Stimulated activated naive CD8-positive, alpha-beta T cell treated with anti-CD3 and anti-CD28 coated beads, Interleukin-15, Interleukin-2, amounts not matched to agents 100 ng/mL and 50 ng/mL, for 24 hours (primary cell): ENCODE results near the gene AMOT.
"Not testable (repeated sequence)": the region's sequence is repeated elsewhere in the genome, so short reads cannot be mapped to it uniquely, and the experiment has no call there.

Source experiments
- H3K27ac Mint-ChIP-seq: one replicate; pipeline ENCODE4 v1.8.0; 2021; ENCODE audit warnings: mild to moderate bottlenecking, mixed read lengths
- H3K27me3 Mint-ChIP-seq: one replicate; pipeline ENCODE4 v1.8.0; 2021; ENCODE audit warnings: mixed read lengths
- H3K36me3 Mint-ChIP-seq: one replicate; pipeline ENCODE4 v1.8.0; 2021; ENCODE audit warnings: low read depth, mixed read lengths
- H3K4me1 Mint-ChIP-seq: one replicate; pipeline ENCODE4 v1.8.0; 2021; ENCODE audit warnings: low read depth, mixed read lengths
- H3K4me3 Mint-ChIP-seq: one replicate; pipeline ENCODE4 v1.8.0; 2021; ENCODE audit warnings: mild to moderate bottlenecking, mixed read lengths
- H3K9me3 Mint-ChIP-seq: one replicate; pipeline ENCODE4 v1.8.0; 2021; ENCODE audit warnings: mixed read lengths

The AMOT gene, protein sequence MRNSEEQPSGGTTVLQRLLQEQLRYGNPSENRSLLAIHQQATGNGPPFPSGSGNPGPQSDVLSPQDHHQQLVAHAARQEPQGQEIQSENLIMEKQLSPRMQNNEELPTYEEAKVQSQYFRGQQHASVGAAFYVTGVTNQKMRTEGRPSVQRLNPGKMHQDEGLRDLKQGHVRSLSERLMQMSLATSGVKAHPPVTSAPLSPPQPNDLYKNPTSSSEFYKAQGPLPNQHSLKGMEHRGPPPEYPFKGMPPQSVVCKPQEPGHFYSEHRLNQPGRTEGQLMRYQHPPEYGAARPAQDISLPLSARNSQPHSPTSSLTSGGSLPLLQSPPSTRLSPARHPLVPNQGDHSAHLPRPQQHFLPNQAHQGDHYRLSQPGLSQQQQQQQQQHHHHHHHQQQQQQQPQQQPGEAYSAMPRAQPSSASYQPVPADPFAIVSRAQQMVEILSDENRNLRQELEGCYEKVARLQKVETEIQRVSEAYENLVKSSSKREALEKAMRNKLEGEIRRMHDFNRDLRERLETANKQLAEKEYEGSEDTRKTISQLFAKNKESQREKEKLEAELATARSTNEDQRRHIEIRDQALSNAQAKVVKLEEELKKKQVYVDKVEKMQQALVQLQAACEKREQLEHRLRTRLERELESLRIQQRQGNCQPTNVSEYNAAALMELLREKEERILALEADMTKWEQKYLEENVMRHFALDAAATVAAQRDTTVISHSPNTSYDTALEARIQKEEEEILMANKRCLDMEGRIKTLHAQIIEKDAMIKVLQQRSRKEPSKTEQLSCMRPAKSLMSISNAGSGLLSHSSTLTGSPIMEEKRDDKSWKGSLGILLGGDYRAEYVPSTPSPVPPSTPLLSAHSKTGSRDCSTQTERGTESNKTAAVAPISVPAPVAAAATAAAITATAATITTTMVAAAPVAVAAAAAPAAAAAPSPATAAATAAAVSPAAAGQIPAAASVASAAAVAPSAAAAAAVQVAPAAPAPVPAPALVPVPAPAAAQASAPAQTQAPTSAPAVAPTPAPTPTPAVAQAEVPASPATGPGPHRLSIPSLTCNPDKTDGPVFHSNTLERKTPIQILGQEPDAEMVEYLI

DNA sequence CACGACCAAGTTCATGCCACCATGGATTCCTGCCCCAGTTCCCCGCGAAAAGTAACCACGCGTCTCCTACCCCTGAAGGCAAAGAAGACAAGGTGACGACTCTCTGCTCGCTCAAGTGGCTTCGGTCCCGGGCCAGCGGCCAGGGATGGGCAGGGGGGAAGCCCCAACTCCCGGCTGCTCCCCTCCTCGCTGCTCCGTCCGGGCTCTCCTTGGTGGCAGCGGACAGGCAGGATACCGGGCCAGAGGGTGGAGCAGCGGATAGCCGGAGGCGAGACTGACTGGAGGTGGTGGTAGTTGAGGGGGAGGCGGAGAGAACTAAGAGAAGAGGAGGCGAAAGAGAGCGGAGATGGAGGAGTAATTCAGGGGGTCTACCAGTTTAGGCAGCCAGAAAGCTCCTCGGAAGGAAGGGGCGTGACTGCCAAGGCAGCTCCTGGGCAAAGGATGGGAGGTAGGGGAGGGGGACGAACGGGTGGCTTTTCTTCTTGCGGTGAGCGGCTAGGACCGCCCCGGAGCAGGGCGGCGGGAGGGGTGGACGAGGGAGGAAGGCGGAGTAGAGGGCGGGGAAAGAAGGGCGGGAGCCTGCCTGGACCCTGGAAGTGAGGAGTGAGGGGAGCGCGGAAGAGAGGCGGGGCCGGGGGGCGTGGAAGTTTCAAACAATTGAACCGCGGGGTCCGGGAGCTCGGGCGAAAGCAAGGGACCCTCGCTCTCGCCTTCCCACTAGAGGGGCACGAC, at the start of gene AMOT:
Gene AMOT (minus strand): TSS at position 450 of the 732 bp plus-strand sequence. CDS start 17,705 bp downstream, outside the sequence.
- Mint-ChIP-seq H3K27ac (no peak within 1 kb of the TSS), H3K4me1 (peaks cover 14% of the 10 kb centered on the region), H3K9me3 (no peaks in the 10 kb centered on the region), H3K36me3 (no peaks in the 10 kb centered on the region), H3K4me3 (peak within 1 kb of the TSS; percentile 85), H3K27me3 (no peaks in the 10 kb centered on the region)

GRCh38 chrX:112889400-112889799, 48.8 kb upstream of the AMOT start:
- H3K4me3 Mint-ChIP-seq = no peak overlapping the region
- H3K27ac Mint-ChIP-seq = no peak overlapping the region
- no peaks in the 10 kb centered on the region for H3K27me3 Mint-ChIP-seq
- no peaks in the 10 kb centered on the region for H3K36me3 Mint-ChIP-seq
- H3K4me1 Mint-ChIP-seq = peaks cover 14% of the 10 kb centered on the region
- H3K9me3 Mint-ChIP-seq = no peaks in the 10 kb centered on the region

- no peak overlapping the region for H3K27ac Mint-ChIP-seq
Observed at GRCh38 chrX:112888916-112889315, 48.3 kb upstream of the AMOT start.

DNA sequence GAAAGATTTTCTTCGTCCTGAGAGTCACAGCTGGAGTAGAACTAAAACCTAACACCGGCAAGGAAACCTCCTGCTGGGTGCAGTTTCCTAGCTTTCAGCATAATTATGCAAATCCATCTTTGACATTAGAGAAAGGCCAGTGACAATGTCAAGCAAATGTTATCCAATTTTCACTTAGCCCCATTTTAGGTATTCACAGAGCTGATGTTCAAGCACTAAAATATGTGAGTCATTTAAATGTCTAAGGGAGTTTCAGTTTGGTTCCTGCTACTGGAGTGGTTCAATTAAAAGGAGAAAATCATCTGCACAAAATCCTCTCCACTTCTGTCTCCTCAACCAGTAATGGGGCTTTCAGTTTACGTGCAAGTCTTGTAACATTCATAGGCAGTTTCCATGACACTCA, 37.1 kb upstream of the AMOT start:
- Mint-ChIP-seq H3K36me3 (no peaks in the 10 kb centered on the region), H3K27me3 (no peaks in the 10 kb centered on the region), H3K27ac (no peak overlapping the region), H3K9me3 (no peaks in the 10 kb centered on the region), H3K4me3 (no peak overlapping the region), H3K4me1 (no peaks in the 10 kb centered on the region)

More at GRCh38 chrX:112888916-112889315, 48.3 kb upstream of the AMOT start:
- H3K36me3 Mint-ChIP-seq = no peaks in the 10 kb centered on the region
- H3K4me1 Mint-ChIP-seq = peaks cover 14% of the 10 kb centered on the region
- no peaks in the 10 kb centered on the region for H3K27me3 Mint-ChIP-seq
- no peak overlapping the region for H3K4me3 Mint-ChIP-seq
- H3K9me3 Mint-ChIP-seq = no peaks in the 10 kb centered on the region

DNA sequence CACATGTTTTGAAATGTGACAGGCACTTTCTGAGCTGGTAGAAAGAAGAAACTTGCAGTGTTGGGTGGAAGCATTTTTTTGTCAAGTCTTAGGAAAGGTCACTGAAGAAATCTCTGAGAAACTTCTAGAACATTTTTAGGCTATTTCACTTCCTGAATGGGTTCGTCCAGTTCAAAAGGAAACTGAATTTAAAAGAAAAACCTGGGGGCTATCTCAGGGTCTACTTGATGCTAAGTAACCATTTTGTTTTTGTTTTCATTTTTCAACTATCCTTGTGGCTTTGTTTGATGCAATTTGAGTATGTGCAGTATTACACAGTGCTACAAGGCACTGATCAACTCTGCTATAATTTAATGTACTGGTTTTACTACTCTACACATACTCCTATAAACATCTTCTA, 34.0 kb upstream of the AMOT start:
- H3K9me3 Mint-ChIP-seq = no peaks in the 10 kb centered on the region
- peaks cover 3% of the 10 kb centered on the region for H3K27me3 Mint-ChIP-seq
- H3K36me3 Mint-ChIP-seq = no peaks in the 10 kb centered on the region
- H3K4me3 Mint-ChIP-seq = no peak overlapping the region
- no peaks in the 10 kb centered on the region for H3K4me1 Mint-ChIP-seq
- no peak overlapping the region for H3K27ac Mint-ChIP-seq

GRCh38 chrX:112874175-112874574, 33.5 kb upstream of the AMOT start:
- Mint-ChIP-seq H3K27me3 (peaks cover 3% of the 10 kb centered on the region), H3K4me3 (no peak overlapping the region), H3K27ac (no peak overlapping the region), H3K4me1 (no peaks in the 10 kb centered on the region), H3K36me3 (no peaks in the 10 kb centered on the region), H3K9me3 (no peaks in the 10 kb centered on the region)

DNA sequence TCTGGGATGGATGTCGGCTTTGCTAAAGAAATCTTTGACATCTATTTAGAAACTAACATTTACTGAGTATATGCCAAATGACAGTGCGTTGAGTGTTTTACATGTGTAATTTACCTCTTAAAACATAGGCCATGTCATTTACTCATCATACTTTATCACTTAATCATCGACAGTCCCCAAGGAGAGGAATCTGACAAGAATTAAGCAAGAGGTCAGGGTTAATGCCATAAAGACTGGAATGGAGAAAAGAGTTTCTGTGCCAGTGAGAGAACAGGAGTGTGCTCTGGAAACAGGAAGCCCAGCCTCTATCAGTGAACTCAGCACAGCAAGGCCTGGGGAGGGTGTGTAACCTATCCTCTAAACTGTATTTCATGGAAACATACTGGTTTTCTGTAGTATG, 28.0 kb upstream of the AMOT start:
- no peaks in the 10 kb centered on the region for H3K36me3 Mint-ChIP-seq
- peaks cover 5% of the 10 kb centered on the region for H3K4me1 Mint-ChIP-seq
- H3K9me3 Mint-ChIP-seq = no peaks in the 10 kb centered on the region
- no peak overlapping the region for H3K4me3 Mint-ChIP-seq
- peaks cover 3% of the 10 kb centered on the region for H3K27me3 Mint-ChIP-seq
- H3K27ac Mint-ChIP-seq = no peak overlapping the region

GRCh38 chrX:112867570-112867969, 26.9 kb upstream of the AMOT start:
- no peak overlapping the region for H3K27ac Mint-ChIP-seq
- H3K9me3 Mint-ChIP-seq = no peaks in the 10 kb centered on the region
- H3K4me1 Mint-ChIP-seq = peaks cover 5% of the 10 kb centered on the region
- no peaks in the 10 kb centered on the region for H3K36me3 Mint-ChIP-seq
- no peak overlapping the region for H3K4me3 Mint-ChIP-seq
- H3K27me3 Mint-ChIP-seq = peaks cover 3% of the 10 kb centered on the region

- H3K27ac Mint-ChIP-seq = no peak overlapping the region
- H3K27me3 Mint-ChIP-seq = no peaks in the 10 kb centered on the region
- no peak overlapping the region for H3K4me3 Mint-ChIP-seq
- H3K36me3 Mint-ChIP-seq = no peaks in the 10 kb centered on the region
- H3K9me3 Mint-ChIP-seq = no peaks in the 10 kb centered on the region
- peaks cover 5% of the 10 kb centered on the region for H3K4me1 Mint-ChIP-seq
Observed at GRCh38 chrX:112866175-112866574, 25.5 kb upstream of the AMOT start.

- no peaks in the 10 kb centered on the region for H3K36me3 Mint-ChIP-seq
- H3K4me1 Mint-ChIP-seq = peaks cover 5% of the 10 kb centered on the region
- no peak overlapping the region for H3K4me3 Mint-ChIP-seq
- no peaks in the 10 kb centered on the region for H3K9me3 Mint-ChIP-seq
- no peaks in the 10 kb centered on the region for H3K27me3 Mint-ChIP-seq
- no peak overlapping the region for H3K27ac Mint-ChIP-seq
Observed at GRCh38 chrX:112865464-112866025, 24.9 kb upstream of the AMOT start.

DNA sequence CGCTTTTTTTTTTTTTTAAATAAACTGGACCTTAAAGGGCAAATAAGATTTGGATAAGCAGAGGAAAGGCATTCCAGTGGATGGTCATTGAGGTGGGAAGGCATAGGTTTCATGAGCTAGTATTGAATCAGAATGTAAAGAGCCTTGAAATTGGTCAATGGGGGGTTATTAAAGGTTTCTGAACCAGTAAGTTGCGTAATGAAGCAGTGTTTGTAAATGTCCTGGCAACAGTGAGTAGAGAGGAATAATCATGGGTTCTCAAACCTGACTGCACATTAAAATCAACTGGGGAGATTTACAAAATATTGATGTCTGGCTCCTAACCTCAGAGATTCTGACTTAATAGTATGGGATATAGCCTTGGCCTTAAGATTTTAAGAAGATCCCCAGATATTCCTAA, 23.2 kb upstream of the AMOT start:
- Mint-ChIP-seq H3K4me1 (peaks cover 5% of the 10 kb centered on the region), H3K27me3 (no peaks in the 10 kb centered on the region), H3K9me3 (no peaks in the 10 kb centered on the region), H3K27ac (no peak overlapping the region), H3K36me3 (no peaks in the 10 kb centered on the region), H3K4me3 (no peak overlapping the region)

- peaks cover 6% of the 10 kb centered on the region for H3K4me1 Mint-ChIP-seq
- no peaks in the 10 kb centered on the region for H3K36me3 Mint-ChIP-seq
- no peaks in the 10 kb centered on the region for H3K9me3 Mint-ChIP-seq
- H3K27ac Mint-ChIP-seq = no peak overlapping the region
- H3K27me3 Mint-ChIP-seq = peaks cover 11% of the 10 kb centered on the region
- no peak overlapping the region for H3K4me3 Mint-ChIP-seq
Observed at GRCh38 chrX:112857478-112857878, 16.8 kb upstream of the AMOT start.

DNA sequence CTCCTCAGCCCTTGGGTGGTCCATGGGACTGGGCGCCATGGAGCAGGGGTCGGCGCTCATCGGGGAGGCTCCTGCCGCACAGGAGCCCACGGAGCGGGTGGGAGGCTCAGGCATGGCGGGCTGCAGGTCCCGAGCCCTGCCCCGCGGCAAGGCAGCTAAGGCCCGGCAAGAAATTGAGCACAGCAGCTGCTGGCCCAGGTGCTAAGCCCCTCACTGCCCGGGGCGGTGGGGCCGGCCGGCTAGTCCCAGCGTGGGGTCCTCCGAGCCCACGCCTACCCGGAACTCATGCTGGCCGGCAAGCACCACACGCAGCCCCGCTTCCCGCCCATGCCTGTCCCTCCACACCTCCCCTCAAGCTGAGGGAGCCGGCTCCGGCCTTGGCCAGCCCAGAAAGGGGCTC, 14.3 kb upstream of the AMOT start:
- H3K27ac Mint-ChIP-seq = not testable (repeated sequence)
- peaks cover 22% of the 10 kb centered on the region for H3K4me1 Mint-ChIP-seq

GRCh38 chrX:112852851-112853250, 12.2 kb upstream of the AMOT start:
- Mint-ChIP-seq H3K9me3 (no peaks in the 10 kb centered on the region), H3K4me3 (no peak overlapping the region), H3K4me1 (peaks cover 28% of the 10 kb centered on the region), H3K27ac (no peak overlapping the region), H3K36me3 (no peaks in the 10 kb centered on the region), H3K27me3 (peaks cover 11% of the 10 kb centered on the region)

More for the DNA sequence above, 14.3 kb upstream of the AMOT start:
- not testable (repeated sequence) for H3K36me3 Mint-ChIP-seq, H3K4me3 Mint-ChIP-seq, H3K9me3 Mint-ChIP-seq
- H3K27me3 Mint-ChIP-seq = peaks cover 11% of the 10 kb centered on the region
